HCT116 (cell line): Measurements from ENCODE around the gene FCRLB. TPM values are rescaled to one million over a fixed set of nuclear protein-coding genes. Genes with fewer than 3 reads are reported as not detected.

Source experiments
- ATAC-seq: fragments of 200-7000 bp; cut with Tn5 transposase; 2 replicates; pipeline ENCODE4 v1.9.1; 2020; ENCODE audit warnings: mild to moderate bottlenecking, moderate library complexity
- BruUV-seq: library from RNA; stranded (reverse); fragments of 400-500 nt; replicated peaks from 2 replicates; lab custom pipeline; 2021; lab: Mats Ljungman, UMichigan
- CTCF ChIA-PET: fragments of 300-600 bp; sonication (Branson Sonifier 250); formaldehyde crosslinking; loops from one replicate; lab custom pipeline; 2021; ENCODE audit warnings: antibody characterized with exemption; lab: Charles Lee
- POLR2A ChIA-PET: fragments of 300-600, 350-600 bp; sonication (Branson Sonifier 250); formaldehyde crosslinking; loops from one replicate; lab custom pipeline; 2021; ENCODE audit warnings: antibody characterized with exemption; lab: Charles Lee
- RAD21 ChIA-PET, 2 experiments: fragments of 300-600 bp; sonication (Branson Sonifier 250); formaldehyde crosslinking; loops; one replicate each; lab custom pipeline; 2023; ENCODE audit warnings: low total read pairs in 2 of 2; ENCODE audit not compliant: uncharacterized antibody in 2 of 2, unreplicated experiment in 2 of 2, low non-redundant PET in 1 of 2; lab: Charles Lee
- DNase-seq: peaks from one replicate; pipeline ENCODE4 v3.0.0-alpha.2; 2010; ENCODE audit warnings: low read depth, low spot score
- H2AFZ ChIP-seq: fragments of 200-600 bp; shearing (Covaris generic), sonication (generic); 2 replicates; pipeline ENCODE4 v1.6.1; 2017; ENCODE audit warnings: low read depth, mixed run types, mixed read lengths, antibody characterized with exemption, low read length; ENCODE audit not compliant: poor library complexity, severe bottlenecking
- H3K27ac ChIP-seq: 2 replicates; pipeline ENCODE4 v1.5.1; 2012; ENCODE audit warnings: low read depth, low read length
- H3K27me3 ChIP-seq: fragments of 200-600 bp; sonication (generic); 2 replicates; pipeline ENCODE4 v1.6.1; 2016; ENCODE audit warnings: mixed run types, low read length, mixed read lengths; ENCODE audit not compliant: insufficient read depth
- H3K36me3 ChIP-seq, 2 experiments: fragments of 200-500 bp in 1 of 2; fragments of 200-600 bp in 1 of 2; sonication (Bioruptor generic) in 1 of 2; sonication (generic) in 1 of 2; 2 replicates each; pipeline versions ENCODE4 v1.5.1 to v1.6.1; 2014 to 2016; ENCODE audit warnings: low read length in 2 of 2, inconsistent platforms in 1 of 2, mixed read lengths in 1 of 2, mixed run types in 1 of 2; ENCODE audit not compliant: insufficient read depth in 2 of 2, control insufficient read depth in 1 of 2
- H3K4me1 ChIP-seq, 2 experiments: fragments of 200-600 bp in 1 of 2; sonication (generic) in 1 of 2; 2 replicates each; pipeline versions ENCODE4 v1.5.1 to v1.6.1; 2012 to 2017; ENCODE audit warnings: low read length in 2 of 2, inconsistent platforms in 1 of 2, mild to moderate bottlenecking in 1 of 2, mixed read lengths in 1 of 2, mixed run types in 1 of 2, moderate library complexity in 1 of 2; ENCODE audit not compliant: insufficient read depth in 2 of 2, control insufficient read depth in 1 of 2
- H3K4me2 ChIP-seq: fragments of 200-600 bp; sonication (generic); 2 replicates; pipeline ENCODE4 v1.6.1; 2017; ENCODE audit warnings: mixed run types, low read length, mixed read lengths
- H3K4me3 ChIP-seq, 2 experiments: fragments of 200-600 bp in 1 of 2; sonication (generic) in 1 of 2; replicated peaks in 1 of 2; 2 replicates each; pipeline ENCODE4 v1.5.1; 2011 to 2016; ENCODE audit warnings: low read length in 2 of 2, control low read depth in 1 of 2, low read depth in 1 of 2, mild to moderate bottlenecking in 1 of 2, mixed read lengths in 1 of 2, mixed run types in 1 of 2
- H3K79me2 ChIP-seq: fragments of 200-600 bp; sonication (generic); 2 replicates; pipeline ENCODE4 v1.6.1; 2017; ENCODE audit warnings: mild to moderate bottlenecking, mixed run types, low read length, moderate library complexity, mixed read lengths; ENCODE audit not compliant: insufficient read depth
- H3K9ac ChIP-seq: fragments of 200-600 bp; sonication (generic); 2 replicates; pipeline ENCODE4 v1.6.1; 2016; ENCODE audit warnings: low read length, mixed read lengths
- H3K9me2 ChIP-seq: fragments of 200-600 bp; sonication (generic), shearing (Covaris generic); 2 replicates; pipeline ENCODE4 v1.6.1; 2017; ENCODE audit warnings: mixed run types, mild to moderate bottlenecking, moderate library complexity; ENCODE audit not compliant: insufficient read depth
- H3K9me3 ChIP-seq, 2 experiments: fragments of 200-500 bp in 1 of 2; fragments of 200-600 bp in 1 of 2; sonication (Bioruptor generic) in 1 of 2; sonication (generic) in 1 of 2; 2 replicates each; pipeline ENCODE4 v1.6.1; 2014 to 2017; ENCODE audit warnings: low read length in 2 of 2, mixed read lengths in 2 of 2, inconsistent platforms in 1 of 2, low read depth in 1 of 2, mild to moderate bottlenecking in 1 of 2, mixed run types in 1 of 2, moderate library complexity in 1 of 2; ENCODE audit not compliant: control insufficient read depth in 1 of 2, insufficient read depth in 1 of 2
- H4K20me1 ChIP-seq: fragments of 200-600 bp; sonication (generic), shearing (Covaris generic); 2 replicates; pipeline ENCODE4 v1.6.1; 2017; ENCODE audit warnings: mixed run types, mild to moderate bottlenecking, moderate library complexity; ENCODE audit not compliant: insufficient read depth
- SP1 ChIP-seq: IDR thresholded peaks from 2 replicates; pipeline ENCODE4 v1.6.1; 2012; ENCODE audit warnings: low read depth
- ZFX ChIP-seq: fragments of 450-650 bp; IDR thresholded peaks from 2 replicates; pipeline ENCODE4 v1.6.1; 2017
- ZNF274 ChIP-seq: fragments of 200-500 bp; sonication (Bioruptor generic); IDR thresholded peaks from 2 replicates; pipeline ENCODE4 v1.6.1; 2014; ENCODE audit warnings: mild to moderate bottlenecking, low read depth, low read length, inconsistent platforms
- intact Hi-C: fragments of 100-400 bp; cut with micrococcal nuclease; formaldehyde crosslinking; loops from 2 replicates; pipeline ENCODE4 v1.10.0; 2022
- total RNA-seq: library from RNA; stranded (reverse); gene quantifications from one replicate; pipeline ENCODE4 v1.2.1, GENCODE V29; 2021; ENCODE audit not compliant: unreplicated experiment
- TF ChIP-seq, protein P1 (sequence below): IDR thresholded peaks from 2 replicates; pipeline ENCODE4 v1.6.1; 2012
- TF ChIP-seq, protein P2 (sequence below): IDR thresholded peaks from 2 replicates; pipeline ENCODE4 v1.6.1; 2011; ENCODE audit warnings: mild to moderate bottlenecking, low read length, moderate library complexity; ENCODE audit not compliant: insufficient replicate concordance; ENCODE audit errors: extremely low read depth
- TF ChIP-seq, protein P3 (sequence below), 3 experiments: fragments of 200-600 bp in 1 of 3; sonication (generic) in 1 of 3; IDR thresholded peaks in 2 of 3; conservative IDR thresholded peaks in 1 of 3; 2 replicates each; pipeline ENCODE4 v1.5.1; 2012 to 2017; ENCODE audit warnings: low read depth in 2 of 3, low read length in 2 of 3, antibody characterized with exemption in 1 of 3, borderline replicate concordance in 1 of 3, control low read depth in 1 of 3, mild to moderate bottlenecking in 1 of 3, mixed read lengths in 1 of 3, mixed run types in 1 of 3, moderate library complexity in 1 of 3; ENCODE audit not compliant: insufficient read depth in 1 of 3
- TF ChIP-seq, protein P4 (sequence below): IDR thresholded peaks from 2 replicates; pipeline ENCODE4 v1.6.1; 2012

Gene FCRLB
- total RNA-seq, 1 experiment from 2014 or later: 1.0 TPM

DNA sequence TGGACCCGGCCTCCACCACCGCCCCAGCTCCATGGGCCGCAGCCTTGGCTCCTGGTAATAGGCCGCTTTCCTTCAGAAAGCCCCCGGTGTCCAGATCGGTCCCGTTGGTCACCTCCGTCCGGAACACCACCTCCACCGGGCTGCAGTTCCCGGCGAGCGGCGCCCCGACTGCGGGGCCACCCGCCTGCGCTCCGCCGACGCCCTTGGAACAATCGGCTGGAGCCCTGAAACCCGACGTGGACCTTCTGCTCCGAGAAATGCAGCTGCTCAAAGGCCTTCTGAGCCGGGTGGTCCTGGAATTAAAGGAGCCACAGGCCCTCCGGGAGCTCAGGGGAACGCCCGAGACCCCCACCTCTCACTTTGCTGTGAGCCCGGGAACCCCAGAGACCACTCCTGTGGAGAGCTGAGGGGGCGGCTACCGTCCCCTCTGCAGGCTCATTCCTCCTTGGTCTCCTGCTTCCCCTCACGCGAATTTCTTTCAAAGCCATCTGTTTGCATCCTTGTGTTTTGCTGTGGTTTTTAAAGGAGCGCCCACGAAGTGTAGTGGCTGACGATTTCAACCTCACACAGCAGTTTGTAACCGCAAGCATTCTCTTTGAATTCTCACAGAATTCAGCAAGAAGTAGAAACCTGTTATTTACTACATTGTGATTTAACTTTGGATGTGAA, 6.0 kb downstream of the FCRLB start:
- no peak for ATAC-seq
- BruUV-seq: TSS peak; percentile 86
- POLR2A ChIA-PET: interaction anchor here (1.5 to 2.1 kb wide), 3 partner anchors 9 to 22 kb away, joined by 3 to 7 read pairs (median 7); partner anchors contain the start of gene DUSP12

DNA sequence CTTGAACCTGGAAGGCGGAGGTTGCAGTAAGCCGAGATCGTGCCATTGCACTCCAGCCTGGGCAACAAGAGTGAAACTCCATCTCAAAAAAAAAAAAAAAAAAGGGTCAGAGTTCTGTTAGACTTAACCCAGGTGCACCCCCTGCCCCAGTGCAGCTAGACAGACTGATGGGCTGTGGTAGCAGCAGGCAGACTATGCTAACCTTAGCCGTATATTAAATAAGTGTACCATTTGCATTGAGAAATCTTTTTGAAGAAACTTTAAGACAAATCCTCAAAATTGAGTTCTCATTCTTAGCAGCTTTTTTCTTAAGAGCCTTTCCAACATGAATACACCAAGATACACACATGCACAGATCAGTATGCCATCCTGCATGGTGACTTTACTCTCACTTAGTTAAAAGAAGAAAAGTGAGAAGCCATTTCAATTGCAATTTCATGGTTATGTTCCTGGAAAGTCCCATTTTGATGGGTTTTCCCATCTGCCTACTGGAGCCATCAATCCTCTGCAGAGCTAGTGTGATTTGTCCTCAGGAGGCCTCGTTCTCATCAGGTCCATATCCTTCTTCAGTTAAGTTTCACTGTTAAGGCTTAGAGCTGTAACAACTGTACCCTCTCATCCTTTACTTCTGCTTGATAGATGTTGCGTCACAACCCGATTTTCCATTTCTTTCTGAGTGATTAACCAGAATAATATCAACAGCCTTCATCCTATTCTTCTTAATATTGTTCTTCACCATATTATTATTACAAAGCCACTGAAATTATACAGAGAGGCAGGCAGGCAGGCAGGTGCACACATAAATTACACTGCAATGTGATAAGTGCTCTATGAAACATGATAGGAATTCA, 7.3 kb downstream of the FCRLB start:
- no peaks in the 10 kb centered on the region; the same call in 1 of the 2 replicates for H3K79me2 ChIP-seq
- no peak overlapping the region for H3K27ac ChIP-seq
- H3K9me2 ChIP-seq: no peaks in the 10 kb centered on the region
- H2AFZ ChIP-seq: no peak overlapping the region
- no peak overlapping the region for H3K4me3 ChIP-seq
- H3K27me3 ChIP-seq: no peaks in the 10 kb centered on the region
- DNase-seq (no peak), ATAC-seq (no peak)
- no peaks in the 10 kb centered on the region for H3K9me3 ChIP-seq
- no peak overlapping the region for H3K9ac ChIP-seq
- POLR2A ChIA-PET: no interaction called here
- CTCF ChIA-PET: interaction anchor here (1.7 kb wide), 1 partner anchor 13 kb away, joined by 3 read pairs; no protein-coding TSS in a partner anchor
- no TSS peak for BruUV-seq
- no peaks in the 10 kb centered on the region for H3K36me3 ChIP-seq
- no peaks in the 10 kb centered on the region for H4K20me1 ChIP-seq
- TF ChIP-seq, protein P1, sequence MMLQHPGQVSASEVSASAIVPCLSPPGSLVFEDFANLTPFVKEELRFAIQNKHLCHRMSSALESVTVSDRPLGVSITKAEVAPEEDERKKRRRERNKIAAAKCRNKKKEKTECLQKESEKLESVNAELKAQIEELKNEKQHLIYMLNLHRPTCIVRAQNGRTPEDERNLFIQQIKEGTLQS: no peak
- TF ChIP-seq SP1 (no peak), ZNF274 (no peak)
- TF ChIP-seq, protein P2, sequence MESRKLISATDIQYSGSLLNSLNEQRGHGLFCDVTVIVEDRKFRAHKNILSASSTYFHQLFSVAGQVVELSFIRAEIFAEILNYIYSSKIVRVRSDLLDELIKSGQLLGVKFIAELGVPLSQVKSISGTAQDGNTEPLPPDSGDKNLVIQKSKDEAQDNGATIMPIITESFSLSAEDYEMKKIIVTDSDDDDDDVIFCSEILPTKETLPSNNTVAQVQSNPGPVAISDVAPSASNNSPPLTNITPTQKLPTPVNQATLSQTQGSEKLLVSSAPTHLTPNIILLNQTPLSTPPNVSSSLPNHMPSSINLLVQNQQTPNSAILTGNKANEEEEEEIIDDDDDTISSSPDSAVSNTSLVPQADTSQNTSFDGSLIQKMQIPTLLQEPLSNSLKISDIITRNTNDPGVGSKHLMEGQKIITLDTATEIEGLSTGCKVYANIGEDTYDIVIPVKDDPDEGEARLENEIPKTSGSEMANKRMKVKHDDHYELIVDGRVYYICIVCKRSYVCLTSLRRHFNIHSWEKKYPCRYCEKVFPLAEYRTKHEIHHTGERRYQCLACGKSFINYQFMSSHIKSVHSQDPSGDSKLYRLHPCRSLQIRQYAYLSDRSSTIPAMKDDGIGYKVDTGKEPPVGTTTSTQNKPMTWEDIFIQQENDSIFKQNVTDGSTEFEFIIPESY: no peak
- TF ChIP-seq, protein P3, sequence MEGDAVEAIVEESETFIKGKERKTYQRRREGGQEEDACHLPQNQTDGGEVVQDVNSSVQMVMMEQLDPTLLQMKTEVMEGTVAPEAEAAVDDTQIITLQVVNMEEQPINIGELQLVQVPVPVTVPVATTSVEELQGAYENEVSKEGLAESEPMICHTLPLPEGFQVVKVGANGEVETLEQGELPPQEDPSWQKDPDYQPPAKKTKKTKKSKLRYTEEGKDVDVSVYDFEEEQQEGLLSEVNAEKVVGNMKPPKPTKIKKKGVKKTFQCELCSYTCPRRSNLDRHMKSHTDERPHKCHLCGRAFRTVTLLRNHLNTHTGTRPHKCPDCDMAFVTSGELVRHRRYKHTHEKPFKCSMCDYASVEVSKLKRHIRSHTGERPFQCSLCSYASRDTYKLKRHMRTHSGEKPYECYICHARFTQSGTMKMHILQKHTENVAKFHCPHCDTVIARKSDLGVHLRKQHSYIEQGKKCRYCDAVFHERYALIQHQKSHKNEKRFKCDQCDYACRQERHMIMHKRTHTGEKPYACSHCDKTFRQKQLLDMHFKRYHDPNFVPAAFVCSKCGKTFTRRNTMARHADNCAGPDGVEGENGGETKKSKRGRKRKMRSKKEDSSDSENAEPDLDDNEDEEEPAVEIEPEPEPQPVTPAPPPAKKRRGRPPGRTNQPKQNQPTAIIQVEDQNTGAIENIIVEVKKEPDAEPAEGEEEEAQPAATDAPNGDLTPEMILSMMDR (IDR thresholded peaks at IDR 0.05 in 2 of 3, conservative IDR thresholded peaks at IDR 0.05 in 1 of 3; ENCODE audit: borderline replicate concordance in 1 of 3, insufficient read depth in 1 of 3, low read depth in 2 of 3, low read length in 2 of 3): no peak
- TF ChIP-seq, protein P4, sequence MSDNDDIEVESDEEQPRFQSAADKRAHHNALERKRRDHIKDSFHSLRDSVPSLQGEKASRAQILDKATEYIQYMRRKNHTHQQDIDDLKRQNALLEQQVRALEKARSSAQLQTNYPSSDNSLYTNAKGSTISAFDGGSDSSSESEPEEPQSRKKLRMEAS: no peak
- H3K4me1 ChIP-seq: peaks cover 22 to 88% of the 10 kb centered on the region in 2 experiments; a peak in 3 of 4 replicates
- RAD21 ChIA-PET: interaction anchor here in 1 of 2 experiments (0.8 kb wide), 1 partner anchor 10 kb away, joined by 3 read pairs; no protein-coding TSS in a partner anchor
- H3K4me2 ChIP-seq: 0 out of 2 replicates have a peak overlapping the region, but pooled peaks have one; percentile 62
- intact Hi-C loops: no loop called here

More for the DNA sequence above, 6.0 kb downstream of the FCRLB start:
- Histone ChIP-seq H3K9me3 (no peaks in the 10 kb centered on the region), H3K9me2 (no peaks in the 10 kb centered on the region), H2AFZ (no peak overlapping the region), H3K36me3 (no peaks in the 10 kb centered on the region), H3K27ac (peak overlapping the region; percentile 71), H3K79me2 (no peaks in the 10 kb centered on the region; the same call in 1 of the 2 replicates), H3K4me3 (peak overlapping the region; percentile 66 to 75), H3K4me2 (peak overlapping the region; percentile 95), H3K4me1 (peaks cover 20 to 87% of the 10 kb centered on the region in 2 experiments; a peak in 3 of 4 replicates), H3K9ac (peak overlapping the region; percentile 84), H4K20me1 (no peaks in the 10 kb centered on the region), H3K27me3 (no peaks in the 10 kb centered on the region)
- ChIA-PET CTCF (interaction anchor here (1.2 kb wide), 1 partner anchor 44 kb away, joined by 3 read pairs; no protein-coding TSS in a partner anchor), RAD21 (interaction anchor here in 1 of 2 experiments (0.8 kb wide), 1 partner anchor 11 kb away, joined by 3 read pairs; no protein-coding TSS in a partner anchor)
- TF ChIP-seq ZFX: peak; percentile 43; the same call in 1 of the 2 replicates
- no peak for TF ChIP-seq SP1
- no peak for DNase-seq
- intact Hi-C loops: no loop called here
